GM19438 (cell line): ENCODE data around the gene PTPRD.

Source experiments
- ATAC-seq: cut with Tn5 transposase; IDR thresholded peaks from one replicate; pipeline ENCODE4 v1.9.1; 2021; ENCODE audit warnings: low read depth; ENCODE audit not compliant: unreplicated experiment

PTPRD gene

GRCh38 chr9:10612641-10613398, at the start of gene PTPRD:
PTPRD (minus strand) TSS chr9:10613002.
- peak; percentile 99 for ATAC-seq

- ATAC-seq = no peak
Measured at GRCh38 chr9:10661994-10662393, 49.2 kb upstream of the PTPRD start.

- no peak for ATAC-seq
Measured at GRCh38 chr9:10661376-10661775, 48.6 kb upstream of the PTPRD start.

- ATAC-seq = no peak
Measured at GRCh38 chr9:10651012-10651411, 38.2 kb upstream of the PTPRD start.

GRCh38 chr9:10649076-10649475, 36.3 kb upstream of the PTPRD start:
- ATAC-seq = no peak

GRCh38 chr9:10633785-10634184, 21.0 kb upstream of the PTPRD start:
- no peak for ATAC-seq

GRCh38 chr9:10614196-10614800, 1.5 kb upstream of the PTPRD start:
- no peak for ATAC-seq

- no peak for ATAC-seq
Measured at GRCh38 chr9:10613419-10613818, 617 bp upstream of the PTPRD start.

GRCh38 chr9:10605388-10605787, 7.4 kb downstream of the PTPRD start:
- ATAC-seq = no peak

- no peak for ATAC-seq
Measured at GRCh38 chr9:10604927-10605326, 7.9 kb downstream of the PTPRD start.

GRCh38 chr9:10597801-10598200, 15.0 kb downstream of the PTPRD start:
- ATAC-seq = no peak

GRCh38 chr9:10594482-10594881, 18.3 kb downstream of the PTPRD start:
- ATAC-seq = no peak

GRCh38 chr9:10586407-10586806, 26.4 kb downstream of the PTPRD start:
- no peak for ATAC-seq

- ATAC-seq = no peak
Measured at GRCh38 chr9:10571699-10572098, 41.1 kb downstream of the PTPRD start.

GRCh38 chr9:10566848-10567247, 46.0 kb downstream of the PTPRD start:
- no peak for ATAC-seq

- ATAC-seq = no peak
Measured at GRCh38 chr9:10562581-10563343, 50.0 kb downstream of the PTPRD start.

GRCh38 chr9:10548348-10548747, 64.5 kb downstream of the PTPRD start:
- no peak for ATAC-seq

- no peak for ATAC-seq
Measured at GRCh38 chr9:10538073-10538472, 74.7 kb downstream of the PTPRD start.

- no peak for ATAC-seq
Measured at GRCh38 chr9:10534850-10535249, 78.0 kb downstream of the PTPRD start.

- ATAC-seq = no peak
Measured at GRCh38 chr9:10525972-10526371, 86.8 kb downstream of the PTPRD start.

- no peak for ATAC-seq
Measured at GRCh38 chr9:10523164-10523563, 89.6 kb downstream of the PTPRD start.

GRCh38 chr9:10512144-10512543, 100.7 kb downstream of the PTPRD start:
- ATAC-seq = no peak
